Activated naive CD4-positive, alpha-beta T cell treated with anti-CD3 and anti-CD28 coated beads, Interleukin-2, amount 50 U/mL, for 24 hours (primary cell): ENCODE results near the gene FRAS1.

ENCODE experiments used
- H3K27ac Mint-ChIP-seq: one replicate; pipeline ENCODE4 v1.8.0; 2021; ENCODE audit warnings: mild to moderate bottlenecking, mixed read lengths
- H3K27me3 Mint-ChIP-seq: one replicate; pipeline ENCODE4 v1.8.0; 2021; ENCODE audit warnings: mixed read lengths
- H3K36me3 Mint-ChIP-seq: one replicate; pipeline ENCODE4 v1.8.0; 2021; ENCODE audit warnings: mixed read lengths
- H3K4me1 Mint-ChIP-seq: one replicate; pipeline ENCODE4 v1.8.0; 2021; ENCODE audit warnings: mixed read lengths
- H3K4me3 Mint-ChIP-seq: one replicate; pipeline ENCODE4 v1.8.0; 2021; ENCODE audit warnings: mild to moderate bottlenecking, mixed read lengths
- H3K9me3 Mint-ChIP-seq: one replicate; pipeline ENCODE4 v1.8.0; 2021; ENCODE audit warnings: mixed read lengths

The FRAS1 gene

DNA sequence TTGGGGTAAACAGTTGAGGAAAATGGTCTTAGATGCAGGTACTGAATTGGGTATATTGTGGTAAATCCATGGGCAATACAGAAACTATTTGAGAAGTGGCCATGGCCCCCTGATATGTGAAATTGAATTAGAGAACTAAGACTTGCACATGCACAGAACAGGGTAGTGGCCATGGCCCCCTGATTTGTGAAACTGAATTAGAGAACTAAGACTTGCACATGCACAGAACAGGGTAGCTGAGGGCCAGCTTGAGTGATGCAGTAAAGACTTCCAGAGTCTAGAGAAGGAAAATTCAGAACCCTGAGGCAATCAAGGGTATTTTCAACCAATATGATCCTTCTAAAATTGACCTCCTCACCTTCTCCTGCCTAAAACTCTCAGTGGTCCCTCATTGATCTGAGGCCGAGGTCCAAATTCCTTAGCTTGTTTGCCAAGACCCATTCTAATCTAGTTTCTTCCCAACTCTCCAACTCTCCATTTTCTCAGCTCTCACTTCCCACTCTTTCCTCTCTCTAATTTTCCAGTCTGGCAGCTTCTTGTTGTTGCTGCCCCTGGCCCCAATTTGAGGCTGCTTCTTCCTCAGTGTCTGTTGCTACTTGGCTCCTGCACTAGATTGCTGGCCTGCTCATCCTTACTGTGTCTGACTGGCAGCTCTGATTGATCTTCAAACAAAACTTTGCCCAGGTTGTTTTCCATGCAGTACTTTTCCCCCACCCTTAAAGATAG lies 72.4 kb downstream of the FRAS1 start:
- Mint-ChIP-seq H3K27me3 (peaks cover 20% of the 10 kb centered on the region), H3K4me3 (no peak overlapping the region), H3K4me1 (no peaks in the 10 kb centered on the region), H3K27ac (no peak overlapping the region), H3K9me3 (peaks cover 5% of the 10 kb centered on the region), H3K36me3 (no peaks in the 10 kb centered on the region)

- peaks cover 5% of the 10 kb centered on the region for H3K9me3 Mint-ChIP-seq
- no peak overlapping the region for H3K4me3 Mint-ChIP-seq
- H3K27me3 Mint-ChIP-seq: peaks cover 22% of the 10 kb centered on the region
- H3K4me1 Mint-ChIP-seq: no peaks in the 10 kb centered on the region
- H3K36me3 Mint-ChIP-seq: no peaks in the 10 kb centered on the region
- no peak overlapping the region for H3K27ac Mint-ChIP-seq
Measured at GRCh38 chr4:78131403-78131802, 74.3 kb downstream of the FRAS1 start.

GRCh38 chr4:78136109-78137081 lies 79.3 kb downstream of the FRAS1 start:
- H3K4me1 Mint-ChIP-seq: no peaks in the 10 kb centered on the region
- no peaks in the 10 kb centered on the region for H3K36me3 Mint-ChIP-seq
- no peak overlapping the region for H3K27ac Mint-ChIP-seq
- peaks cover 13% of the 10 kb centered on the region for H3K27me3 Mint-ChIP-seq
- H3K4me3 Mint-ChIP-seq: no peak overlapping the region
- H3K9me3 Mint-ChIP-seq: no peaks in the 10 kb centered on the region

GRCh38 chr4:78137532-78137931 lies 80.4 kb downstream of the FRAS1 start:
- Mint-ChIP-seq H3K4me3 (no peak overlapping the region), H3K27ac (no peak overlapping the region), H3K4me1 (no peaks in the 10 kb centered on the region), H3K36me3 (no peaks in the 10 kb centered on the region), H3K27me3 (peaks cover 10% of the 10 kb centered on the region), H3K9me3 (peaks cover 5% of the 10 kb centered on the region)

GRCh38 chr4:78138252-78138651 lies 81.1 kb downstream of the FRAS1 start:
- peaks cover 11% of the 10 kb centered on the region for H3K27me3 Mint-ChIP-seq
- H3K27ac Mint-ChIP-seq: no peak overlapping the region
- peaks cover 7% of the 10 kb centered on the region for H3K9me3 Mint-ChIP-seq
- H3K4me1 Mint-ChIP-seq: no peaks in the 10 kb centered on the region
- no peaks in the 10 kb centered on the region for H3K36me3 Mint-ChIP-seq
- H3K4me3 Mint-ChIP-seq: no peak overlapping the region

DNA sequence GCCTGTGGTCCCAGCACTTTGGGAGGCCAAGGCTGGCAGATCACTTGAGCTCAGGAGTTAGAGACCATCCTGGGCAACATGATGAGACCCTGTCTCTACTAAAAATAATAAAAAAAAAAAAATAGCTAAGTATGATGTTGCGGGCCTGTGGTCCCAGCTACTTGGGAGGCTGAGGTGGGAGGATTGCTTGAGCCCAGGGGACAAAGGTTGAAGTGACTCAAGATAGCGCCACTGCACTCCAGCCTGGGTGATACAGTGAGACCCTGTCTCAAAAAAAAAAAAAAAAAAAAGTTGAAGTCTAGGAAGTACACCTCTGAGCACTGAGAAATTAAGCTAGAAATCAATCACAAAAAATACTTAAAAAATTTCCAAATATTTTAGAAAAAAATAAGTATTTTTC lies 86.5 kb downstream of the FRAS1 start:
- no peak overlapping the region for H3K4me3 Mint-ChIP-seq
- no peaks in the 10 kb centered on the region for H3K36me3 Mint-ChIP-seq
- peaks cover 7% of the 10 kb centered on the region for H3K9me3 Mint-ChIP-seq
- H3K27me3 Mint-ChIP-seq: peaks cover 9% of the 10 kb centered on the region
- no peaks in the 10 kb centered on the region for H3K4me1 Mint-ChIP-seq
- no peak overlapping the region for H3K27ac Mint-ChIP-seq

GRCh38 chr4:78145008-78145407 lies 87.9 kb downstream of the FRAS1 start:
- no peaks in the 10 kb centered on the region for H3K4me1 Mint-ChIP-seq
- H3K9me3 Mint-ChIP-seq: peaks cover 7% of the 10 kb centered on the region
- H3K27me3 Mint-ChIP-seq: peaks cover 8% of the 10 kb centered on the region
- no peaks in the 10 kb centered on the region for H3K36me3 Mint-ChIP-seq
- H3K4me3 Mint-ChIP-seq: no peak overlapping the region
- H3K27ac Mint-ChIP-seq: no peak overlapping the region

GRCh38 chr4:78145622-78146021 lies 88.5 kb downstream of the FRAS1 start:
- Mint-ChIP-seq H3K27me3 (peaks cover 8% of the 10 kb centered on the region), H3K4me1 (no peaks in the 10 kb centered on the region), H3K36me3 (no peaks in the 10 kb centered on the region), H3K27ac (no peak overlapping the region), H3K9me3 (peaks cover 7% of the 10 kb centered on the region), H3K4me3 (no peak overlapping the region)

DNA sequence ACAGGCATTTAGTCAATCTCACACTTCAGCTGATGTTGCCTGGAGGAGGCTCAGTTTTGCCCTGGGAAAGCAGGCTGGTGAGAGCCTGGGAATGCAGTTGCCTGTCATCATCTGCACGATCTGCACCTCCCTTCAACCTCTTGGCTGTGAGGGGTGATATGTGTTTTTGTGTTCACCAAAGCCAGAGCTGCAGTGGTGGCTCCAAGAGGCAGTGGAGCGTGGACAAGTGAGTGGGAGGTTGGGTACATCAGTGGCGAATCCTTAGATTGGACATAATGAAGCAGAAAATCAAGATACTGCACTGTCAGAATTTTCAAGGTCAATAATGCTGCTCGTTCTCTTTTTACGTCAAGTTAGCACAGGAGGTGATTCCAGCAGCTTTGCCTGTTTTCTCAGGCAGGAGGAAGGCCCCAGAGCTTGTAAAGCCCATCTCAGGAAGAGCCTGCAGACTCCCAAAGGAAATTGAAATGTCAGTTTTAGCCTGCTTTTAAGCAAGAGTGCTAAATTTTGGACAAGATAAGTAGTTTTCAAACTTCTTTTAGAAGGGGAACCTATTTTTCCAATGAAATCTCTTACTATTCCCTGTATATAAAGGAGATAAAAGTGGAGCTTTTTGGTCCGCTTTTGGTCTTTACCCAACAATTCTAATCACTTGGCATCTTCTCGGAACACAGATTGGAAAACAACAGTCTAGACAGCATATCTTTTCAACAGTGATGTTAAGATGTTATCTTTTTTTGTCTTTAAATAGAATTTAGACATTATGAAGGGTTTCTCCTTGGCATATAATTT lies 92.8 kb downstream of the FRAS1 start:
- Mint-ChIP-seq H3K36me3 (no peaks in the 10 kb centered on the region), H3K4me3 (no peak overlapping the region), H3K27me3 (peaks cover 2% of the 10 kb centered on the region), H3K4me1 (no peaks in the 10 kb centered on the region), H3K27ac (no peak overlapping the region), H3K9me3 (no peaks in the 10 kb centered on the region)

DNA sequence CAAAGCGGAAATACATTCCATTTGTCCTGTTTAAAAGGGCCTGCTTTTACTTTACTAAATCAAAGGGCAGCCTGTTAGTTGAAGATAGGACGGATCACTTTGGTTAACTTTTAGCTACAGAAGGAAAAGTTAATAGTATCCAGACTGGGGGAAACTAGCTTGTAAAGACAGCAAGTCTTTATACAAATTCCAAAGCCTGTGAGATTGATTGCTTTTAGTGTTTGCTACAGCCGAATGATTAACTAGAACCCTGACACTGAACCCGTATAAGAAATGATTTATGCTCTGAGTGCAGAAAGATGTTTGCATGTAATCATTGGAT lies 93.4 kb downstream of the FRAS1 start:
- H3K27me3 Mint-ChIP-seq: peaks cover 2% of the 10 kb centered on the region
- no peaks in the 10 kb centered on the region for H3K9me3 Mint-ChIP-seq

GRCh38 chr4:78152795-78153194 lies 95.7 kb downstream of the FRAS1 start:
- H3K9me3 Mint-ChIP-seq: no peaks in the 10 kb centered on the region

More for the DNA sequence above, 93.4 kb downstream of the FRAS1 start:
- Mint-ChIP-seq H3K4me1 (no peaks in the 10 kb centered on the region), H3K4me3 (no peak overlapping the region), H3K27ac (no peak overlapping the region), H3K36me3 (no peaks in the 10 kb centered on the region)

DNA sequence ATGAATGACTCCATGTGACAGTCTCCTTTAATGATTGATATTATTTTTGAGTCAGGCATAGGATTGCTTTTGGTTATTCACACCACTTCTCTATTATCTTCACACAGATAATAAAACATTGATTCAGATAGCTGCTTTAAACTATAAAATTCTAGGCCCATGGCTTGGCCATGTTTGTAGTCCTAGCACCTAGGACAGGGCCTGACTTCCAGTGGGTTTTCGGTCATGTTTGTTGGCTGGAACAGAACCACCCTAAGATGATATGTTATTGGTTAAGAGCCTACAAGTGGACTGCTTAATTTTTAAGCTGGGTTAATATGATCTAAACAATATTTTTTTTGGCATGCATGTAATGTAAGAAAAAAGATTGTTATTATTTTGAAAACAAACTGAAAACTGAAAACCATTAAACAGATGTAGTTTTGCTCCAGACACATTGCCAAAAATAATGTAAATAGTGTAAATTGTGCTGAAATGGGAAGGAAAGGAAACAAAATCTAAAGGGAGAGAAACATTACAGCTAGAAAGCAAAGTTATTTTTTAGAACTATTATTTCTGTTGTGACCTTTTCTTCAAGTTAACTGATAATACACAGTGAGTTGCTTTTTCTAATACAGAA lies 98.0 kb downstream of the FRAS1 start:
- no peaks in the 10 kb centered on the region for H3K36me3 Mint-ChIP-seq
- H3K4me1 Mint-ChIP-seq: no peaks in the 10 kb centered on the region
- no peak overlapping the region for H3K27ac Mint-ChIP-seq
- H3K9me3 Mint-ChIP-seq: no peaks in the 10 kb centered on the region
- peaks cover 14% of the 10 kb centered on the region for H3K27me3 Mint-ChIP-seq
- H3K4me3 Mint-ChIP-seq: no peak overlapping the region

More at GRCh38 chr4:78152795-78153194, 95.7 kb downstream of the FRAS1 start:
- Mint-ChIP-seq H3K4me3 (no peak overlapping the region), H3K36me3 (no peaks in the 10 kb centered on the region), H3K27me3 (peaks cover 7% of the 10 kb centered on the region), H3K27ac (no peak overlapping the region), H3K4me1 (no peaks in the 10 kb centered on the region)

GRCh38 chr4:78155616-78156105 lies 98.5 kb downstream of the FRAS1 start:
- Mint-ChIP-seq H3K4me1 (no peaks in the 10 kb centered on the region), H3K9me3 (no peaks in the 10 kb centered on the region), H3K4me3 (no peak overlapping the region), H3K27ac (no peak overlapping the region), H3K36me3 (no peaks in the 10 kb centered on the region), H3K27me3 (peaks cover 14% of the 10 kb centered on the region)

GRCh38 chr4:78156520-78156919 lies 99.4 kb downstream of the FRAS1 start:
- no peaks in the 10 kb centered on the region for H3K36me3 Mint-ChIP-seq
- H3K4me1 Mint-ChIP-seq: no peaks in the 10 kb centered on the region
- peaks cover 14% of the 10 kb centered on the region for H3K27me3 Mint-ChIP-seq
- no peak overlapping the region for H3K4me3 Mint-ChIP-seq
- no peaks in the 10 kb centered on the region for H3K9me3 Mint-ChIP-seq
- no peak overlapping the region for H3K27ac Mint-ChIP-seq

DNA sequence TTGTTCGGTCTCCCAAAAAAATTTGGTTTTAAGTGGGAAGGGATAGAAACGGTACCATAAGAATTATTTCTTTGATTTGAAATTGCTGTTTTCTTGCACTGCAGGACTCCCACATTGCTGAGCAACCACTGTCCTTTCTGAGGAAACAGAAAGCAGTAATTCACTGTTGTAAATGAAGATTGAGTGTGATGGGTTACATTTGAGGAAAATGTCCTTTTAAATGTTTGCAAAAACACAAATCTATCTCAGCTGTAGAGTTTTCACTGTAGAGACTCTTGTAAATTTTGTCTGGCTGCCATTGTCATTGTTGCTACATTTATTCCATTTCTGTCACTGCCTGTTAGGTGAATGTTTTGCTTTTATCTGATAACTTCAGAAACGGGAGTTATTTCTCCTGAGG lies 105.2 kb downstream of the FRAS1 start:
- no peaks in the 10 kb centered on the region for H3K36me3 Mint-ChIP-seq
- no peaks in the 10 kb centered on the region for H3K4me1 Mint-ChIP-seq
- H3K27ac Mint-ChIP-seq: no peak overlapping the region
- peaks cover 10% of the 10 kb centered on the region for H3K27me3 Mint-ChIP-seq
- no peak overlapping the region for H3K4me3 Mint-ChIP-seq
- H3K9me3 Mint-ChIP-seq: no peaks in the 10 kb centered on the region
